Measurements from ENCODE around the gene RUNX2. TPM values are rescaled to one million over a fixed set of nuclear protein-coding genes. Genes with fewer than 3 reads are reported as not detected.

Gene RUNX2
- total and polyA plus RNA-seq, 9 donors, result 0.34 to 2.0 (median 0.67) TPM

DNA sequence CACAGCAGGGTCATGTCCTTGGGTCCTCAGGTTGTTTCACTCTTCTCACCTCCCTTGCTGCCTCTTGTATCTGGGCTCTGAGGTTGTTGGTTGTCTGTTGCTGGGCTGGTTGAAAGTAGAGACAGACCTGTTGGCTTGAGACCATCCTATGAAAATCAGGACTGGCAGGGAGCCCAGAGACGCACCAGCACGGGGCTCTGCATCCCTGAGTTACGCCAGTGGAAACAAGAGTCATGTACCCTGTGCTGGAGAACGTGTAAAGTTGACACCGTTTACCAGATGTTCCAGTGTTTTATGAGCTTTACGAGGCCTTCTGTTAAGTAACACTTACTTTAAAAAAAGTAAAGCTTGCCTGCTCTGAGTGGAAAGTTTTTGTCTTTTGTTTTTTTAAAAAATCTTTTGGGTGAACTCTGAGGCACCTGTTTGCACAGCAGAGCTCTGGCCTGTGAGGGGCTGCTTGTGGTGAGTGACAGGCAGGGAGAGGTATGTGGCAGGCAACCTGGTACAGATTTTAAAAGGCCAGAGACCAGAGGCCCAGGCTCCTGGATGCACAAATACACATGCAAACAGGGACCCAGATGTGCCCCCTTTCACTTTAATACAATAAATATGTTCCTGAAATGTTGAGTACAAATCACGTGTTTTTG, 309.6 kb downstream of the RUNX2 start:
- Histone ChIP-seq H3K27me3 (ENCODE audit: control insufficient read depth, insufficient read depth, low read length) (peaks cover 5% of the 10 kb centered on the region), H3K27ac (ENCODE audit: low read length) (peak overlapping the region; percentile 29), H3K36me3 (ENCODE audit: control insufficient read depth, insufficient read depth, low read length) (no peaks in the 10 kb centered on the region), H3K4me3 (ENCODE audit: low read length) (no peak overlapping the region), H3K4me1 (ENCODE audit: control insufficient read depth, insufficient read depth, low read length) (peaks cover 3% of the 10 kb centered on the region), H3K9me3 (replicated peaks; ENCODE audit: control insufficient read depth, low read depth, low read length) (no peaks in the 10 kb centered on the region)
- WGBS (ENCODE audit: insufficient coverage), result 27% methylated on average over 3 of the region's 7 CpGs
- peak; percentile 80 for DNase-seq

DNA sequence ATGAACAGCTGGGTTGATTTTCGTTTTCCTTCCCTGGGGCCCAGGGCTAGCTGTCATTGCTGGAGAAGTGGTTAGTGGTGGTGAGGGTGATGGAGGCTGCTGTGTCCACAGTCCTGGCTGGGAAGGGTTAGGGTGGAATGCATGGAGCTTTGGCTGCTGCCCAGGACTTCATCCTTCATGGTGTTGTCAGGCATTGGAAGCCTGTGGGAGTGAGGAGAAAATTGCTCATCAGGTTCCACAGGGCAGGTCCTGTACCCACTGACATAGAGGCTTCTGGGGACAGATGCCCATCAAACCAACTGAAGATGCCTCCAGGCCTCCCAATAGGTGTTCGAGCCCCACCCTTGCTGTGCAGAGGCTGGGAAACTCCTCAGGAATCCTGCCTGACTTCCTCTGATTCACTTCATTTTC, 312.0 kb downstream of the RUNX2 start:
- no peaks in the 10 kb centered on the region for H3K9me3 ChIP-seq (replicated peaks; ENCODE audit: control insufficient read depth, low read depth, low read length)
- DNase-seq, result no peak
- 75% methylated on average over 2 of the region's 2 CpGs for WGBS (ENCODE audit: insufficient coverage)
- peaks cover 8% of the 10 kb centered on the region for H3K27me3 ChIP-seq (ENCODE audit: control insufficient read depth, insufficient read depth, low read length)
- peaks cover 3% of the 10 kb centered on the region for H3K4me1 ChIP-seq (ENCODE audit: control insufficient read depth, insufficient read depth, low read length)
- H3K27ac ChIP-seq (ENCODE audit: low read length), result no peak overlapping the region
- no peaks in the 10 kb centered on the region for H3K36me3 ChIP-seq (ENCODE audit: control insufficient read depth, insufficient read depth, low read length)
- H3K4me3 ChIP-seq (ENCODE audit: low read length), result no peak overlapping the region

- Histone ChIP-seq H3K4me3 (ENCODE audit: low read length) (no peak overlapping the region), H3K4me1 (ENCODE audit: control insufficient read depth, insufficient read depth, low read length) (no peaks in the 10 kb centered on the region), H3K27ac (ENCODE audit: low read length) (no peak overlapping the region), H3K36me3 (ENCODE audit: control insufficient read depth, insufficient read depth, low read length) (no peaks in the 10 kb centered on the region), H3K9me3 (replicated peaks; ENCODE audit: control insufficient read depth, low read depth, low read length) (no peaks in the 10 kb centered on the region), H3K27me3 (ENCODE audit: control insufficient read depth, insufficient read depth, low read length) (peaks cover 8% of the 10 kb centered on the region)
- DNase-seq, result no peak
- WGBS (ENCODE audit: insufficient coverage), result 96% methylated on average over 7 of the region's 13 CpGs
Measured at GRCh38 chr6:45640811-45641210, 312.7 kb downstream of the RUNX2 start.

- peaks cover 4% of the 10 kb centered on the region for H3K27me3 ChIP-seq (ENCODE audit: control insufficient read depth, insufficient read depth, low read length)
- H3K9me3 ChIP-seq (replicated peaks; ENCODE audit: control insufficient read depth, low read depth, low read length), result no peaks in the 10 kb centered on the region
- H3K4me3 ChIP-seq (ENCODE audit: low read length), result no peak overlapping the region
- no peak for DNase-seq
- H3K36me3 ChIP-seq (ENCODE audit: control insufficient read depth, insufficient read depth, low read length), result no peaks in the 10 kb centered on the region
- 88% methylated on average over 2 of the region's 20 CpGs for WGBS (ENCODE audit: insufficient coverage)
- peaks cover 6% of the 10 kb centered on the region for H3K4me1 ChIP-seq (ENCODE audit: control insufficient read depth, insufficient read depth, low read length)
- no peak overlapping the region for H3K27ac ChIP-seq (ENCODE audit: low read length)
Measured at GRCh38 chr6:45642331-45643125, 314.4 kb downstream of the RUNX2 start.

DNA sequence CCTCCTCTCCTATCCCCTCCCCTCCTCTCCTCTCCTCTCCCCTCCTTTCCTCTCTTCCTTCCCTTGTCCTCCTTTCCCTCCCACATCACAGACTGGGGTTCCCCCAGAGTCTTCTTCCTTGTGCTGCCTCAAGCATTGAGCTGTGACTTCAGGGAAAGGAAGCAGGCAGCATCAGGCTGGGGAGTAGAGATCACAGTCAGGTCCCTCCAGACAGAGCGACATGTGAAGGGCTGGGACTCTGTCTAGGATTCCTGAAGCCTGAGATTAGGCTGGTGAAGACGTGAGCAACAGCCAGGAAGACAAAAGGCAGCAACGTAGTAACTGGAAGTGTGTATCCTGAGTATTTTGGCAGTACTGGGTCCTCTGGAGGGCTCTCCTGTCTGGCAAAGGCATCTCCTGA, 315.0 kb downstream of the RUNX2 start:
- no peak for DNase-seq
- no peaks in the 10 kb centered on the region for H3K36me3 ChIP-seq (ENCODE audit: control insufficient read depth, insufficient read depth, low read length)
- peaks cover 3% of the 10 kb centered on the region for H3K27me3 ChIP-seq (ENCODE audit: control insufficient read depth, insufficient read depth, low read length)
- peaks cover 10% of the 10 kb centered on the region for H3K4me1 ChIP-seq (ENCODE audit: control insufficient read depth, insufficient read depth, low read length)
- WGBS (ENCODE audit: insufficient coverage), result 51% methylated on average over 3 of the region's 3 CpGs
- no peak overlapping the region for H3K27ac ChIP-seq (ENCODE audit: low read length)
- H3K4me3 ChIP-seq (ENCODE audit: low read length), result no peak overlapping the region
- H3K9me3 ChIP-seq (replicated peaks; ENCODE audit: control insufficient read depth, low read depth, low read length), result no peaks in the 10 kb centered on the region

DNA sequence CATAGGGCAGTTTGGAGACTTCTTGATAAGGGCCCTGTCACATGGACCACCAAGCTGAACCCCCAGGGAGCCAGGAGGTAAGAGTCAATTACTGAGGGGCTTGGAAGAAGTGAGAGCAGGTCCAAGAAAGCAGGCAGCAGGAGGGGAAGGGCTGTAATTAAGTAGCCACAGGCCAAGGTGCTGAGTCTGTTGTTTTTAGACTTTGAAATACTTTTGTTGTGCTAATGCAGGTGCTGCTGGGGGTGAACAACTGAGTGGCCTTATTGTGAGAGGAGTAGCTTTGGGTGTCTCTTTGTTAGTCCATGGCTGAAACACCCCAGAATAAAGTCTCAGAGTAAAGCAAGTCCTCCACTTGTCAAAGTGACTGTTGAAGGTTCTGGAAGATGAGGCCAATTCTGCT, 316.6 kb downstream of the RUNX2 start:
- peaks cover 3% of the 10 kb centered on the region for H3K27me3 ChIP-seq (ENCODE audit: control insufficient read depth, insufficient read depth, low read length)
- no peaks in the 10 kb centered on the region for H3K36me3 ChIP-seq (ENCODE audit: control insufficient read depth, insufficient read depth, low read length)
- no peak for DNase-seq
- H3K9me3 ChIP-seq (replicated peaks; ENCODE audit: control insufficient read depth, low read depth, low read length), result no peaks in the 10 kb centered on the region
- H3K4me3 ChIP-seq (ENCODE audit: low read length), result no peak overlapping the region
- peaks cover 16% of the 10 kb centered on the region for H3K4me1 ChIP-seq (ENCODE audit: control insufficient read depth, insufficient read depth, low read length)
- no peak overlapping the region for H3K27ac ChIP-seq (ENCODE audit: low read length)

GRCh38 chr6:45645302-45645701, 317.2 kb downstream of the RUNX2 start:
- H3K4me1 ChIP-seq (ENCODE audit: control insufficient read depth, insufficient read depth, low read length), result peaks cover 16% of the 10 kb centered on the region
- H3K9me3 ChIP-seq (replicated peaks; ENCODE audit: control insufficient read depth, low read depth, low read length), result no peaks in the 10 kb centered on the region
- H3K27me3 ChIP-seq (ENCODE audit: control insufficient read depth, insufficient read depth, low read length), result peaks cover 3% of the 10 kb centered on the region
- no peaks in the 10 kb centered on the region for H3K36me3 ChIP-seq (ENCODE audit: control insufficient read depth, insufficient read depth, low read length)
- no peak for DNase-seq
- WGBS (ENCODE audit: insufficient coverage), result 100% methylated on average over 1 of the region's 3 CpGs
- H3K27ac ChIP-seq (ENCODE audit: low read length), result no peak overlapping the region
- H3K4me3 ChIP-seq (ENCODE audit: low read length), result no peak overlapping the region

DNA sequence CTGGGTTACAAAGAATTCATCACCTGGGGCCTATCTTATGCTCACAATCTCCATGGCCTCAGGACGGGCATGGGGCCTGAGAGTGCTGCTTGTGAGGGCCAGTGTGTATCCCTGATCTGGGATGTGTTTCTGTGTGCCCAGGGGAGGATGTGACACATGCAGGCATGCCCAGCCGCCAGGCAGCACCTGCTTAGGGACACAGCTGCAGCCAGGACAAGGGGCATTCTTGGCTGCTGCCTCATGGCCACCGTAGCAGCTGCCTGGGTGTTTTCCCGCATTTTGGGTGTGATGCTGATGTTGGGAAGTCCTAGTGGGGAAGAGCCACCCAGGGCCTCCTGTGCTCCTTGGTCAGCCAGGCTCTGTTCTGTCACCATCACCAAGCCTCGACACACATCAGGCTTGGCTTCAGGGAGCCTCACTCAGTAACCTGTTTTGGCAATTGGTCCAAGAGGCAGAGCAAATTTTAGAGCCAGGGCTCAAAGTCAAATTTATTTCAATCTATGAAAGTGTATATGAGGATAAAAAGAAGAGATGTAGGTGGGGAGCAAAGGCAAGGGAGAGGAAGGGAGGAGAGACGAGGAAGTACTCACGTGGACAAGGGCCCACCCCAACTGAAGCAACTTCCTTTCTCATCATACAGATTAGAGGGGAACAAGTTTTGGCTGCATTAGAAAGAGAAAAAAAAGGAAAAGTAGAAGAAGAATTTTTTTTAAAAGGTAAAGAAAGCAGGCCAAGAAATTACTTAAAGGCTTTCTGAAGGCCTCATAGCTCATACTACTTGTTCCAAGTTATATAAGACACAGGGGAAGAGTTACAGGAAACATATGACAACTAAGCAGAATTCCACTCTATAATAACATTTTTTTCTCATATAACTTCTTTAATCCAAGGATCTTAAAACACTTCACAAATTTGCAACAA, 319.5 kb downstream of the RUNX2 start:
- Histone ChIP-seq H3K4me3 (ENCODE audit: low read length) (no peak overlapping the region), H3K9me3 (replicated peaks; ENCODE audit: control insufficient read depth, low read depth, low read length) (no peaks in the 10 kb centered on the region), H3K27ac (ENCODE audit: low read length) (peak overlapping the region; percentile 66), H3K36me3 (ENCODE audit: control insufficient read depth, insufficient read depth, low read length) (no peaks in the 10 kb centered on the region), H3K27me3 (ENCODE audit: control insufficient read depth, insufficient read depth, low read length) (peaks cover 3% of the 10 kb centered on the region), H3K4me1 (ENCODE audit: control insufficient read depth, insufficient read depth, low read length) (peaks cover 22% of the 10 kb centered on the region)
- DNase-seq, result peak; percentile 70
- WGBS (ENCODE audit: insufficient coverage), result 69% methylated on average over 5 of the region's 7 CpGs

- Histone ChIP-seq H3K27me3 (ENCODE audit: control insufficient read depth, insufficient read depth, low read length) (peaks cover 2% of the 10 kb centered on the region), H3K9me3 (replicated peaks; ENCODE audit: control insufficient read depth, low read depth, low read length) (no peaks in the 10 kb centered on the region), H3K36me3 (ENCODE audit: control insufficient read depth, insufficient read depth, low read length) (no peaks in the 10 kb centered on the region), H3K4me1 (ENCODE audit: control insufficient read depth, insufficient read depth, low read length) (peaks cover 22% of the 10 kb centered on the region), H3K27ac (ENCODE audit: low read length) (peak overlapping the region; percentile 66), H3K4me3 (ENCODE audit: low read length) (no peak overlapping the region)
- 51% methylated on average over 2 of the region's 5 CpGs for WGBS (ENCODE audit: insufficient coverage)
- DNase-seq, result peak; percentile 54
Measured at GRCh38 chr6:45648262-45648620, 320.1 kb downstream of the RUNX2 start.
